IMR-90 (cell line): ENCODE results near the gene KCNIP1. TPM values are rescaled to one million over a fixed set of nuclear protein-coding genes. Genes with fewer than 3 reads are reported as not detected.
A peak's percentile ranks its signal among the peaks of the same experiment; 100 is the strongest.

Experiments used
- ATAC-seq: fragments of 200-7000 bp; cut with Tn5 transposase; 2 replicates; pipeline ENCODE4 v1.9.1; 2020; ENCODE audit warnings: low read depth, mild to moderate bottlenecking, moderate library complexity
- BruUV-seq: library from RNA; stranded (reverse); fragments of 400-500 nt; replicated peaks from 2 replicates; lab custom pipeline; 2021; lab: Mats Ljungman, UMichigan
- CTCF ChIA-PET: fragments of 300-600 bp; formaldehyde crosslinking; extraction: SDS; loops from one replicate; lab custom pipeline; 2021; ENCODE audit warnings: antibody characterized with exemption; lab: Yijun Ruan, JAX
- POLR2A ChIA-PET: fragments of 300-600 bp; sonication (Branson Sonifier 250); formaldehyde crosslinking; loops from one replicate; lab custom pipeline; 2022; ENCODE audit warnings: antibody characterized with exemption; ENCODE audit not compliant: unreplicated experiment; lab: Charles Lee
- DNase-seq: peaks from one replicate; pipeline ENCODE4 v3.0.0; 2013
- H2AFZ ChIP-seq: replicated peaks from 2 replicates; pipeline ENCODE3; 2013; ENCODE audit warnings: low read length, mild to moderate bottlenecking; ENCODE audit not compliant: poor library complexity
- H2AK5ac ChIP-seq: 2 replicates; pipeline ENCODE4 v1.6.1; 2013; ENCODE audit warnings: low read depth, low read length, inconsistent platforms
- H2AK9ac ChIP-seq: replicated peaks from 2 replicates; pipeline ENCODE3; 2013; ENCODE audit warnings: mild to moderate bottlenecking, low read depth, low read length, moderate library complexity; ENCODE audit not compliant: poor library complexity
- H2BK120ac ChIP-seq: 2 replicates; pipeline ENCODE4 v1.6.1; 2013; ENCODE audit warnings: low read depth, low read length, inconsistent platforms
- H2BK15ac ChIP-seq: 3 replicates; pipeline ENCODE4 v1.6.1; 2013; ENCODE audit warnings: low read depth, low read length, inconsistent platforms
- H2BK20ac ChIP-seq: 2 replicates; pipeline ENCODE4 v1.6.1; 2013; ENCODE audit warnings: low read depth, mild to moderate bottlenecking, inconsistent platforms, low read length, moderate library complexity
- H2BK5ac ChIP-seq: 2 replicates; pipeline ENCODE4 v1.6.1; 2013; ENCODE audit warnings: mild to moderate bottlenecking, low read depth, low read length, inconsistent platforms; ENCODE audit not compliant: poor library complexity, severe bottlenecking
- H3K14ac ChIP-seq: replicated peaks from 2 replicates; pipeline ENCODE4 v1.6.1; 2013; ENCODE audit warnings: low read depth, low read length, inconsistent platforms
- H3K18ac ChIP-seq: 2 replicates; pipeline ENCODE4 v1.6.1; 2013; ENCODE audit warnings: low read depth, low read length, control low read depth
- H3K23ac ChIP-seq: 2 replicates; pipeline ENCODE4 v1.6.1; 2013; ENCODE audit warnings: low read depth, low read length, inconsistent platforms
- H3K27ac ChIP-seq: 2 replicates; pipeline ENCODE4 v1.5.1; 2013; ENCODE audit warnings: mild to moderate bottlenecking, control low read depth, low read length; ENCODE audit not compliant: insufficient read depth
- H3K27me3 ChIP-seq: 2 replicates; pipeline ENCODE4 v1.6.1; 2013; ENCODE audit warnings: low read length; ENCODE audit not compliant: control insufficient read depth, insufficient read depth
- H3K36me3 ChIP-seq: 2 replicates; pipeline ENCODE4 v1.6.1; 2013; ENCODE audit warnings: low read length, mixed read lengths; ENCODE audit not compliant: control insufficient read depth, insufficient read depth
- H3K4ac ChIP-seq: 2 replicates; pipeline ENCODE4 v1.6.1; 2013; ENCODE audit warnings: low read depth, low read length, inconsistent platforms
- H3K4me1 ChIP-seq: 2 replicates; pipeline ENCODE4 v1.6.1; 2013; ENCODE audit warnings: low read length, mixed read lengths; ENCODE audit not compliant: control insufficient read depth, insufficient read depth
- H3K4me2 ChIP-seq: 2 replicates; pipeline ENCODE4 v1.6.1; 2013; ENCODE audit warnings: low read depth, mild to moderate bottlenecking, control low read depth, low read length, moderate library complexity
- H3K4me3 ChIP-seq: 2 replicates; pipeline ENCODE4 v1.5.1; 2013; ENCODE audit warnings: low read depth, mild to moderate bottlenecking, control low read depth, low read length, moderate library complexity; ENCODE audit not compliant: insufficient read depth
- H3K56ac ChIP-seq: 2 replicates; pipeline ENCODE4 v1.6.1; 2013; ENCODE audit warnings: low read length, inconsistent platforms; ENCODE audit not compliant: insufficient read depth; ENCODE audit errors: extremely low read depth
- H3K79me1 ChIP-seq, 2 experiments: 2 replicates each; pipeline ENCODE4 v1.6.1; 2013; ENCODE audit warnings: low read length in 2 of 2, inconsistent platforms in 1 of 2, low read depth in 1 of 2
- H3K9ac ChIP-seq: 2 replicates; pipeline ENCODE4 v1.6.1; 2013; ENCODE audit warnings: low read depth, low read length, control low read depth
- H3K9me1 ChIP-seq: 2 replicates; pipeline ENCODE4 v1.6.1; 2013; ENCODE audit warnings: low read length, inconsistent platforms; ENCODE audit not compliant: insufficient read depth
- H3K9me3 ChIP-seq: 2 replicates; pipeline ENCODE4 v1.6.1; 2013; ENCODE audit warnings: low read length; ENCODE audit not compliant: control insufficient read depth, insufficient read depth
- H4K20me1 ChIP-seq: 2 replicates; pipeline ENCODE4 v1.6.1; 2013; ENCODE audit warnings: low read length, inconsistent platforms; ENCODE audit not compliant: insufficient read depth
- H4K5ac ChIP-seq: 2 replicates; pipeline ENCODE4 v1.6.1; 2013; ENCODE audit warnings: mild to moderate bottlenecking, low read depth, low read length, control low read depth
- H4K8ac ChIP-seq, 2 experiments: 2 replicates each; pipeline ENCODE4 v1.6.1; 2013; ENCODE audit warnings: low read depth in 2 of 2, low read length in 2 of 2, control low read depth in 1 of 2, inconsistent platforms in 1 of 2
- H4K91ac ChIP-seq: 2 replicates; pipeline ENCODE4 v1.6.1; 2013; ENCODE audit warnings: low read depth, low read length, inconsistent platforms; ENCODE audit not compliant: insufficient read depth
- CEBPB ChIP-seq: IDR thresholded peaks from 2 replicates; pipeline ENCODE4 v1.6.1; 2012; ENCODE audit warnings: low read depth, low read length, improper control_type of control experiment
- FOS ChIP-seq: fragments of 150-350 bp; IDR thresholded peaks from 2 replicates; pipeline ENCODE4 v1.6.1; 2016; ENCODE audit warnings: low read depth, low read length
- MAZ ChIP-seq: IDR thresholded peaks from 2 replicates; pipeline ENCODE4 v1.6.1; 2012; ENCODE audit warnings: low read depth, mild to moderate bottlenecking, low read length, improper control_type of control experiment, moderate library complexity, borderline replicate concordance
- MXI1 ChIP-seq: IDR thresholded peaks from 2 replicates; pipeline ENCODE4 v1.6.1; 2012; ENCODE audit warnings: low read depth, mild to moderate bottlenecking, low read length, moderate library complexity, borderline replicate concordance
- RAD21 ChIP-seq: IDR thresholded peaks from 2 replicates; pipeline ENCODE4 v1.6.1; 2012; ENCODE audit warnings: low read length, improper control_type of control experiment
- WGBS, 2 experiments: methylation state at CpG; one replicate each; pipeline versions ENCODE4 v1.1.5 to v1.1.7; 2013; ENCODE audit warnings: missing lambda C conversion rate in 2 of 2; ENCODE audit not compliant: insufficient read length in 1 of 2; ENCODE audit errors: extremely low coverage in 2 of 2; 5-methylcytosine and 5-hydroxymethylcytosine counted together
- dilution Hi-C: fragments of 300-500 bp; cut with HindIII; formaldehyde crosslinking; loops from one replicate; pipeline ENCODE4 v1.14.3; 2018; ENCODE audit warnings: low sequenced_read_pairs; ENCODE audit not compliant: unreplicated experiment
- in situ Hi-C: fragments of 300-500 bp; cut with MboI; formaldehyde crosslinking; loops from 3 replicates; pipeline ENCODE4 v1.14.3; 2019; ENCODE audit warnings: low sequenced_read_pairs, inconsistent platforms, mixed read lengths
- intact Hi-C: fragments of 100-400 bp; cut with micrococcal nuclease; formaldehyde crosslinking; loops from 2 replicates; pipeline ENCODE4 v1.10.0; 2022
- polyA plus RNA-seq, 3 experiments: library from polyadenylated mRNA; depleted of rRNA; stranded (reverse); fragments of >200 nt; gene quantifications; 2 replicates each; pipeline ENCODE4 v1.2.3, GENCODE V29; 2012; ENCODE audit warnings: low replicate concordance in 1 of 3
- total RNA-seq: library from RNA; depleted of rRNA; stranded (reverse); fragments of >200 nt; gene quantifications from 2 replicates; pipeline ENCODE4 v1.2.3, GENCODE V29; 2012

The KCNIP1 gene
- total and polyA plus RNA-seq, 2 of the 4 experiments (the other 2 are of a cell fraction): not detected

DNA sequence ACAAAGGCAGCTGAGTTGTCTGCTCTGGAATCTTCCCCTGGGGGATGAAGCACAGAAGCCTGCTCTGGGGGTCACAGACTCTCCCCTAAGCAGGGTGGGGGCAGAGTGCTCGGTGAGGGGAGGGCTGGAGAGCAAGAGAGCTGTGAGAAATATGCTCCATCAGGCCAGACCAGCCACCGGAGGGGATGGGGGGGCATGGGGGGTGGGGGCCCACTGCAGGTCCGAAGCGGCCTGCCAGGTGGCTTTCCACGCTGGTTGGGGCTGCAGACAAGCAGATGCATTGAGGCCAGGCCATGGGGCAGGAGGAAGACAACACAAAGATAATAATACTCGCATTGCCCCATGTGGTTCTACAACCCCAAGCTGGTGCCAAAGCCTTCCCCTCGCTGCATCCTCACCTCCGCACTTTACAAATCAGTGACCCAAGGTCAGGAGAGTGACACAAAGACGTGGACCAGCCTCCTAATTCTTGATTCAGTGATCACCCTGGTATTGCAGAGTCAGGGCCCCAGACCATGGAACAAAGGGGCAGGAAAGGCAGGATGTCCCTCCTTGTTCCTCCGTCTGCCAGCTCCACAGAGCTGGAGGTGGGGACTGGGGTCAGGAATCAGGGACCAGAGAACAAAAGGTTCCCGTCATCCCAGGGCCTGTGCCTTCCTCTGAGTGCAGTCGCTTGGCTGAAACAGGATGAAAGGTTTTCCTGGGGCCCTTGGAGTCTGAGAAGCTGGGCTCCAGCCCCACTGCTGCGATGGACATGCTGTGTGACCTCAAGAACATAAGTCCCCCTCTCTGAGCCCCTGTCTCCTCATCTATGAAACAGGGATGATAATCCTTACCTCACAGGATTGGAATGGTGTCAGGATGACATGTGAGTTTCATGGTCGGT lies 242.5 kb downstream of the KCNIP1 start:
- H2AFZ ChIP-seq: peak overlapping the region; percentile 5
- H4K5ac ChIP-seq: no peak overlapping the region
- H2BK15ac ChIP-seq: no peak overlapping the region
- in situ Hi-C loops: loop anchor here (5.0 kb wide), 1 partner anchor 586 kb away; no protein-coding TSS in a partner anchor
- H2BK5ac ChIP-seq: no peak overlapping the region
- ATAC-seq (no peak; the same call in 1 of the 2 replicates), DNase-seq (no peak)
- no peak overlapping the region for H3K27ac ChIP-seq
- no peaks in the 10 kb centered on the region for H4K20me1 ChIP-seq
- no peak overlapping the region for H3K23ac ChIP-seq
- dilution Hi-C loops: no loop called here
- no peaks in the 10 kb centered on the region for H3K79me1 ChIP-seq
- no peaks in the 10 kb centered on the region for H3K9me3 ChIP-seq
- H3K18ac ChIP-seq: no peak overlapping the region
- H2BK20ac ChIP-seq: no peak overlapping the region
- ChIA-PET CTCF (interaction anchor here (4.3 kb wide), 1 partner anchor 45 kb away, joined by 35 read pairs; no protein-coding TSS in a partner anchor), POLR2A (no interaction called here)
- peaks cover 25% of the 10 kb centered on the region for H3K27me3 ChIP-seq
- no TSS peak for BruUV-seq
- no peak overlapping the region for H3K4me3 ChIP-seq
- H3K9me1 ChIP-seq: no peaks in the 10 kb centered on the region
- no peak overlapping the region for H2BK120ac ChIP-seq
- intact Hi-C loops: no loop called here
- H3K14ac ChIP-seq: no peak overlapping the region
- TF ChIP-seq RAD21: no peak
- TF ChIP-seq MAZ: no peak
- no peak for TF ChIP-seq CEBPB
- TF ChIP-seq FOS: no peak
- TF ChIP-seq MXI1: no peak
- H2AK5ac ChIP-seq: no peak overlapping the region
- H3K4ac ChIP-seq: no peak overlapping the region
- H3K56ac ChIP-seq: no peak overlapping the region
- H3K9ac ChIP-seq: no peak overlapping the region
- peak overlapping the region; percentile 9 for H2AK9ac ChIP-seq
- peaks cover 2% of the 10 kb centered on the region; the same call in 1 of the 2 replicates for H3K4me1 ChIP-seq
- H3K4me2 ChIP-seq: no peak overlapping the region
- no peak overlapping the region for H4K91ac ChIP-seq
- WGBS, 2 experiments: 80% methylated on average over 1 of the region's 14 CpGs; no CpG with 5 or more reads in 1 of the 2 experiments
- H4K8ac ChIP-seq: no peak overlapping the region
- H3K36me3 ChIP-seq: no peaks in the 10 kb centered on the region
